H1 (cell line): ENCODE data around the gene DIRAS2. TPM values are rescaled to one million over a fixed set of nuclear protein-coding genes. Genes with fewer than 3 reads are reported as not detected.
A peak's percentile ranks its signal among the peaks of the same experiment; 100 is the strongest.

ENCODE experiments used
- ASH2L ChIP-seq: fragments of 200-600, 300-600 bp; sonication (generic); IDR thresholded peaks from one replicate; pipeline ENCODE4 v1.7.1; 2017; ENCODE audit warnings: low read length
- CREB1 ChIP-seq: IDR thresholded peaks from 2 replicates; pipeline ENCODE4 v1.6.1; 2012; ENCODE audit warnings: inconsistent platforms
- CTCF ChIP-seq, 3 experiments: IDR thresholded peaks; 1 replicate in 2 of 3; 2 replicates in 1 of 3; pipeline versions ENCODE4 v1.5.1 to v1.6.1; 2011; ENCODE audit warnings: low read length in 3 of 3, mild to moderate bottlenecking in 3 of 3, inconsistent platforms in 2 of 3, low read depth in 1 of 3, moderate library complexity in 1 of 3; ENCODE audit not compliant: insufficient read depth in 1 of 3; ENCODE audit errors: control extremely low read depth in 1 of 3
- EP300 ChIP-seq, 2 experiments: IDR thresholded peaks; 1 replicate in 1 of 2; 2 replicates in 1 of 2; pipeline ENCODE4 v1.6.1; 2011 to 2012; ENCODE audit warnings: low read depth in 2 of 2, low read length in 2 of 2, mild to moderate bottlenecking in 2 of 2, borderline replicate concordance in 1 of 2, inconsistent platforms in 1 of 2, moderate library complexity in 1 of 2
- EZH2 ChIP-seq: fragments of 200-600 bp; sonication (generic); IDR thresholded peaks from 2 replicates; pipeline ENCODE4 v1.7.1; 2012; ENCODE audit warnings: low read depth, mild to moderate bottlenecking, moderate library complexity, low read length, inconsistent platforms; ENCODE audit not compliant: severe bottlenecking
- HDAC2 ChIP-seq, 2 experiments: fragments of 300-600 bp in 1 of 2; sonication (generic) in 1 of 2; IDR thresholded peaks; 2 replicates each; pipeline ENCODE4 v1.6.1; 2011 to 2012; ENCODE audit warnings: low read depth in 2 of 2, low read length in 2 of 2, mild to moderate bottlenecking in 2 of 2, moderate library complexity in 2 of 2, borderline replicate concordance in 1 of 2, inconsistent platforms in 1 of 2
- MAFK ChIP-seq: IDR thresholded peaks from 2 replicates; pipeline ENCODE4 v1.6.1; 2012; ENCODE audit warnings: low read depth, mild to moderate bottlenecking, improper control_type of control experiment, low read length
- MAX ChIP-seq: IDR thresholded peaks from 2 replicates; pipeline ENCODE4 v1.6.1; 2012; ENCODE audit warnings: inconsistent platforms
- POLR2A ChIP-seq, 2 experiments: IDR thresholded peaks; 1 replicate in 1 of 2; 2 replicates in 1 of 2; pipeline ENCODE4 v1.6.1; 2011; ENCODE audit warnings: low read depth in 2 of 2, low read length in 2 of 2, mild to moderate bottlenecking in 2 of 2; ENCODE audit errors: control extremely low read depth in 1 of 2
- POU5F1 ChIP-seq: IDR thresholded peaks from 2 replicates; pipeline ENCODE4 v1.6.1; 2011; ENCODE audit warnings: low read depth, mild to moderate bottlenecking, low read length, moderate library complexity
- RAD21 ChIP-seq, 2 experiments: IDR thresholded peaks in 1 of 2; conservative IDR thresholded peaks in 1 of 2; 2 replicates each; pipeline ENCODE4 v1.6.1; 2011; ENCODE audit warnings: low read depth in 2 of 2, low read length in 2 of 2, improper control_type of control experiment in 1 of 2, inconsistent platforms in 1 of 2, mild to moderate bottlenecking in 1 of 2, moderate library complexity in 1 of 2
- RXRA ChIP-seq: IDR thresholded peaks from 2 replicates; pipeline ENCODE4 v1.6.1; 2011; ENCODE audit warnings: low read depth, mild to moderate bottlenecking, low read length, moderate library complexity; ENCODE audit not compliant: insufficient read depth
- TAF1 ChIP-seq: IDR thresholded peaks from 2 replicates; pipeline ENCODE4 v1.6.1; 2011; ENCODE audit warnings: mild to moderate bottlenecking, low read depth, low read length
- TEAD4 ChIP-seq: IDR thresholded peaks from 2 replicates; pipeline ENCODE4 v1.6.1; 2012; ENCODE audit warnings: low read depth, low read length, inconsistent platforms, mixed read lengths
- ZNF274 ChIP-seq: IDR thresholded peaks from 2 replicates; pipeline ENCODE4 v1.7.0; 2012; ENCODE audit warnings: low read length, borderline replicate concordance; ENCODE audit errors: extremely low read depth
- polyA plus RNA-seq, 7 experiments: library from polyadenylated mRNA; depleted of rRNA in 3 of 7; stranded (reverse) in 5 of 7; unstranded in 2 of 7; fragments of >200 nt in 5 of 7; fragments of 200-250 nt in 2 of 7; gene quantifications; 1 replicate in 5 of 7; 2 replicates in 1 of 7; 4 replicates in 1 of 7; pipeline versions ENCODE4 v1.2.1 to v1.2.3, GENCODE V29; 2011 to 2013; ENCODE audit warnings: missing spikeins in 2 of 7, mixed read lengths in 2 of 7
- total RNA-seq: library from RNA; stranded (reverse); fragmentation: NEBNext Ultra II Directional; extraction: Animal tissue kit (Norgen Biotek cat#: 25700); gene quantifications from 2 replicates; pipeline ENCODE4 v1.2.1, GENCODE V29; 2021

DIRAS2 gene
- total and polyA plus RNA-seq, 2 of the 8 experiments (the other 6 are each of a cell fraction or from before 2014, with no cell fraction given): 0.06 to 0.15 TPM

- TF ChIP-seq POU5F1 (no peak), EZH2 (peak; percentile 53), RXRA (no peak), ZNF274 (no peak), RAD21 (IDR thresholded peaks at IDR 0.05 in 1 of 2, conservative IDR thresholded peaks at IDR 0.05 in 1 of 2; ENCODE audit: low read depth in 2 of 2, low read length in 2 of 2) (peak; percentile 51 to 52), EP300 (IDR thresholded peaks at IDR 0.05; ENCODE audit: borderline replicate concordance in 1 of 2, low read depth in 2 of 2, low read length in 2 of 2) (no peak), TEAD4 (no peak), CREB1 (peak; percentile 61; the same call in 1 of the 2 replicates), MAFK (peak; percentile 6; the same call in 1 of the 2 replicates), ASH2L (peak; percentile 21), HDAC2 (IDR thresholded peaks at IDR 0.05; ENCODE audit: borderline replicate concordance in 1 of 2, low read depth in 2 of 2, low read length in 2 of 2) (0 out of 4 replicates have a peak, but pooled peaks of 1 of the 2 experiments have one; percentile 27), TAF1 (0 out of 2 replicates have a peak, but pooled peaks have one; percentile 21), CTCF (IDR thresholded peaks at IDR 0.05; ENCODE audit: control extremely low read depth in 1 of 3, insufficient read depth in 1 of 3, low read depth in 1 of 3, low read length in 3 of 3) (peak; percentile 6 to 38 (median 19); a peak in 3 of 4 replicates), MAX (peak; percentile 84), POLR2A (IDR thresholded peaks at IDR 0.05; ENCODE audit: control extremely low read depth in 1 of 2, low read depth in 2 of 2, low read length in 2 of 2) (no peak)
Measured at GRCh38 chr9:90642570-90643539, at the start of gene DIRAS2 (continued).
